Neutrophil (primary cell): ENCODE data around the gene LCN2.

Experiments
- H3K27ac ChIP-seq: fragments of 200-600 bp; sonication (generic); 2 replicates; pipeline ENCODE4 v1.5.1; 2016; ENCODE audit warnings: mild to moderate bottlenecking, moderate library complexity
- H3K27me3 ChIP-seq: fragments of 200-600 bp; sonication (generic); 2 replicates; pipeline ENCODE4 v1.6.0; 2016; ENCODE audit warnings: mild to moderate bottlenecking
- H3K36me3 ChIP-seq: fragments of 200-600 bp; sonication (generic); 2 replicates; pipeline ENCODE4 v1.5.1; 2017
- H3K4me1 ChIP-seq, 2 experiments: fragments of 200-600 bp in 1 of 2; sonication (generic) in 1 of 2; 1 replicate in 1 of 2; 2 replicates in 1 of 2; pipeline versions ENCODE4 v1.5.1 to v1.6.1; 2013 to 2016; ENCODE audit warnings: low read depth in 1 of 2, low read length in 1 of 2, mild to moderate bottlenecking in 1 of 2, moderate library complexity in 1 of 2; ENCODE audit not compliant: control insufficient read depth in 1 of 2, insufficient read depth in 1 of 2
- H3K4me3 ChIP-seq, 2 experiments: fragments of 200-600 bp in 1 of 2; sonication (generic) in 1 of 2; 1 replicate in 1 of 2; 2 replicates in 1 of 2; pipeline ENCODE4 v1.5.1; 2013 to 2016; ENCODE audit warnings: low read depth in 1 of 2, low read length in 1 of 2, mild to moderate bottlenecking in 1 of 2, moderate library complexity in 1 of 2
- H3K9me3 ChIP-seq: fragments of 200-600 bp; sonication (generic); 2 replicates; pipeline ENCODE4 v1.5.1; 2016
- CTCF ChIP-seq: fragments of 200-600 bp; sonication (generic); IDR thresholded peaks from 2 replicates; pipeline ENCODE4 v1.5.1; 2016; ENCODE audit warnings: antibody characterized with exemption

Gene LCN2

GRCh38 chr9:128163523-128164306 is 14.5 kb downstream of the LCN2 start:
- H3K27me3 ChIP-seq: no peaks in the 10 kb centered on the region
- H3K27ac ChIP-seq: no peak overlapping the region
- TF ChIP-seq CTCF: no peak
- H3K36me3 ChIP-seq: peaks cover 62% of the 10 kb centered on the region
- H3K9me3 ChIP-seq: no peaks in the 10 kb centered on the region
- H3K4me1 ChIP-seq: peaks cover 21 to 24% of the 10 kb centered on the region in 2 experiments
- H3K4me3 ChIP-seq: no peak overlapping the region

GRCh38 chr9:128164307-128164885 is 15.1 kb downstream of the LCN2 start:
- peaks cover 69% of the 10 kb centered on the region for H3K36me3 ChIP-seq
- H3K27me3 ChIP-seq: no peaks in the 10 kb centered on the region
- no peak overlapping the region for H3K27ac ChIP-seq
- H3K9me3 ChIP-seq: no peaks in the 10 kb centered on the region
- no peak overlapping the region for H3K4me3 ChIP-seq
- H3K4me1 ChIP-seq: peaks cover 14 to 18% of the 10 kb centered on the region in 2 experiments
- no peak for TF ChIP-seq CTCF

- no peak for TF ChIP-seq CTCF
- no peaks in the 10 kb centered on the region for H3K27me3 ChIP-seq
- H3K4me3 ChIP-seq: no peak overlapping the region
- H3K9me3 ChIP-seq: no peaks in the 10 kb centered on the region
- no peak overlapping the region for H3K27ac ChIP-seq
- peaks cover 2 to 3% of the 10 kb centered on the region in 2 experiments for H3K4me1 ChIP-seq
- peaks cover 78% of the 10 kb centered on the region for H3K36me3 ChIP-seq
These were observed 16.9 kb downstream of the LCN2 start for GRCh38 chr9:128166169-128166568.

- Histone ChIP-seq H3K4me1 (no peaks in the 10 kb centered on the region), H3K36me3 (peaks cover 77% of the 10 kb centered on the region), H3K9me3 (no peaks in the 10 kb centered on the region), H3K4me3 (no peak overlapping the region), H3K27me3 (no peaks in the 10 kb centered on the region), H3K27ac (no peak overlapping the region)
- no peak for TF ChIP-seq CTCF
These were observed 18.0 kb downstream of the LCN2 start for GRCh38 chr9:128167209-128167608.

- Histone ChIP-seq H3K36me3 (peaks cover 65% of the 10 kb centered on the region), H3K4me3 (no peak overlapping the region), H3K27ac (no peak overlapping the region), H3K27me3 (no peaks in the 10 kb centered on the region), H3K9me3 (no peaks in the 10 kb centered on the region), H3K4me1 (no peaks in the 10 kb centered on the region)
- TF ChIP-seq CTCF: no peak
These were observed 19.6 kb downstream of the LCN2 start for GRCh38 chr9:128168731-128169308.
